Measurements from ENCODE around the gene NHLRC3.
"Not testable (repeated sequence)": the region's sequence is repeated elsewhere in the genome, so short reads cannot be mapped to it uniquely, and the experiment has no call there.

NHLRC3 gene

DNA sequence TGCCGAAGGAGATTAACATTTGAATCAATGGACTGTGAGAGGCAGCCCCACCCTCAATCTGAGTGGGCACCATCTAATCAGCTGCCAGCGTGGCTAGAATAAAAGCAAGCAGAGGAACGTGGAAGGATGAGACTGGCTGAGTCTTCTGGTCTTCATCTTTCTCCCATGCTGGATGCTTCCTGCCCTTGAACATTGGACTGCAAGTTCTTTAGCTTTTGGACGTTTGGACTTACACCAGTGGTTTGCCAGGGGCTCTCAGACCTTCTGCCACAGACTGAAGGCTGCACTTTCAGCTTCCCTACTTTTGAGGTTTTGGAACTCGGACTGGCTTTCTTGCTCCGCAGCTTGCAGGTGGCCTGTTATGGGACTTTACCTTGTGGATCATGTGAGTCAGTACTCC is 14.7 kb downstream of the NHLRC3 start:
- no peak overlapping the region for H3K4me3 ChIP-seq (ENCODE audit: low read depth, low read length)
- TF ChIP-seq, protein P1, sequence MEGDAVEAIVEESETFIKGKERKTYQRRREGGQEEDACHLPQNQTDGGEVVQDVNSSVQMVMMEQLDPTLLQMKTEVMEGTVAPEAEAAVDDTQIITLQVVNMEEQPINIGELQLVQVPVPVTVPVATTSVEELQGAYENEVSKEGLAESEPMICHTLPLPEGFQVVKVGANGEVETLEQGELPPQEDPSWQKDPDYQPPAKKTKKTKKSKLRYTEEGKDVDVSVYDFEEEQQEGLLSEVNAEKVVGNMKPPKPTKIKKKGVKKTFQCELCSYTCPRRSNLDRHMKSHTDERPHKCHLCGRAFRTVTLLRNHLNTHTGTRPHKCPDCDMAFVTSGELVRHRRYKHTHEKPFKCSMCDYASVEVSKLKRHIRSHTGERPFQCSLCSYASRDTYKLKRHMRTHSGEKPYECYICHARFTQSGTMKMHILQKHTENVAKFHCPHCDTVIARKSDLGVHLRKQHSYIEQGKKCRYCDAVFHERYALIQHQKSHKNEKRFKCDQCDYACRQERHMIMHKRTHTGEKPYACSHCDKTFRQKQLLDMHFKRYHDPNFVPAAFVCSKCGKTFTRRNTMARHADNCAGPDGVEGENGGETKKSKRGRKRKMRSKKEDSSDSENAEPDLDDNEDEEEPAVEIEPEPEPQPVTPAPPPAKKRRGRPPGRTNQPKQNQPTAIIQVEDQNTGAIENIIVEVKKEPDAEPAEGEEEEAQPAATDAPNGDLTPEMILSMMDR (IDR thresholded peaks at IDR 0.05; ENCODE audit: low read depth, low read length, missing control alignments), result no peak
- in situ Hi-C loops (cut with HindIII; ENCODE audit: low sequenced_read_pairs), result no loop called here
- DNase-seq (ENCODE audit: low read depth), result no peak

GRCh38 chr13:39054112-39054511 is 15.9 kb downstream of the NHLRC3 start:
- DNase-seq (ENCODE audit: low read depth), result no peak
- no peak overlapping the region for H3K4me3 ChIP-seq (ENCODE audit: low read depth, low read length)
- TF ChIP-seq, protein P1 (IDR thresholded peaks at IDR 0.05; ENCODE audit: low read depth, low read length, missing control alignments), result no peak
- in situ Hi-C loops (cut with HindIII; ENCODE audit: low sequenced_read_pairs), result no loop called here

DNA sequence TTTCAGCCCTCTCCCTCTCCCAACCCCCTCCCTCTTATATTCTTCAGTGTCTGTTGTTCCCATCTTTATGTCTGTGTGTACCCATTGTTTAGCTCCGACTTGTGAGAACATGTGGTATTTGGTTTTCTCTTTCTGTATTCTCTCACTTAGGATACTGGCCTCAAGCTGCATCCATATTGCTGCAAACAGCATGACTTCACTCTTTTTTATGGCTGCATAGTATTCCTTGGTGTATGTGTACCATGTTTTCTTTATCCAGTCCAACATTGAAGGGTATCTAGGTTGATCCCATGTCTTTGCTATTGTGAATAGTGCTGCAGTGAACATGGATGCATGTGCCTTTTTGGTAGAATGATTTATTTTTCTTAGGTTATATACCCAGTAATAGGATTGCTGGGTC is 17.8 kb downstream of the NHLRC3 start:
- no peak overlapping the region for H3K4me3 ChIP-seq (ENCODE audit: low read depth, low read length)
- no peak for DNase-seq (ENCODE audit: low read depth)
- in situ Hi-C loops (cut with HindIII; ENCODE audit: low sequenced_read_pairs), result no loop called here
- TF ChIP-seq, protein P1 (IDR thresholded peaks at IDR 0.05; ENCODE audit: low read depth, low read length, missing control alignments), result no peak

DNA sequence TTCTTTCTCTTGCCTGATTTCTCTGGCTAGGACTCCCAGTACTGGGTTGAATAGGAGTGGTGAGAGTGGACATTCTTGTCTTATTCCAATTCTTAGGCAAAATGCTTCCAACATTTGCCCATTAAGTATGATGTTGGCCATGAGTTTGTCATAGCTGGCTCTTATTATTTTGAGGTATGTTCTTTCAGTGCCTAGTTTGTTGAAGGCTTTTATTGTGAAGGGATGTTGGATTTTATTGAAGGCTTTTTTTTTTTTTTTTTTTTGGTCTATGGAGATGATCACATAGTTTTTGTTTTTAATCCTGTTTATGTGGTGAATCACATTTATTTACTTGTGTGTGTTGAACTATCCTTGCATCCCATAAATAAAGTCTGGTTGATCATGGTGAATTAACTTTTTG is 19.8 kb downstream of the NHLRC3 start:
- no peak overlapping the region for H3K4me3 ChIP-seq (ENCODE audit: low read depth, low read length)
- DNase-seq (ENCODE audit: low read depth), result no peak
- in situ Hi-C loops (cut with HindIII; ENCODE audit: low sequenced_read_pairs), result no loop called here
- TF ChIP-seq, protein P1 (IDR thresholded peaks at IDR 0.05; ENCODE audit: low read depth, low read length, missing control alignments), result no peak

GRCh38 chr13:39062004-39062403 is 23.7 kb downstream of the NHLRC3 start:
- H3K4me3 ChIP-seq (ENCODE audit: low read depth, low read length), result no peak overlapping the region
- in situ Hi-C loops (cut with HindIII; ENCODE audit: low sequenced_read_pairs), result no loop called here
- TF ChIP-seq, protein P1 (IDR thresholded peaks at IDR 0.05; ENCODE audit: low read depth, low read length, missing control alignments), result no peak
- no peak for DNase-seq (ENCODE audit: low read depth)

- no peak for DNase-seq (ENCODE audit: low read depth)
- no peak overlapping the region for H3K4me3 ChIP-seq (ENCODE audit: low read depth, low read length)
- in situ Hi-C loops (cut with HindIII; ENCODE audit: low sequenced_read_pairs), result no loop called here
- TF ChIP-seq, protein P1 (IDR thresholded peaks at IDR 0.05; ENCODE audit: low read depth, low read length, missing control alignments), result no peak
Observed at GRCh38 chr13:39072842-39073241, 34.6 kb downstream of the NHLRC3 start.

DNA sequence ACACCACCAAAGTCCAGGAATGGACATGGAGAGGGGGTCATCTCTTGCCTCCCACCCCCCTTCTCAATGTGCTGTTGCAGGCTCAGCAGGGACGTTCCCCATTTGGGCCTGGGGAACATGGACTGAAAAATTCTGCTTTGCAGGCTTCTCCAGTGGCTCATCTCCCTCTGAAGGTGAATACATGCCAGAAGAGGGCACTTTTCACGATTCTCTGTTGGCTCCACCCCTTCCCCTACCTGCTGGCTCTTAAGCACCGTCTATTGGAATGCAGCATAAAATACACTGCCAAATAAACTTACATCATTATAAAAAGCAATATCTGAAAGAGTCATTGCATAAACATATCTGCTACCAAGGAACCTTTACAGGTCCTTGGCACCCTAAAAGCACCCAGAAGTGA is 35.7 kb downstream of the NHLRC3 start:
- no peak for DNase-seq (ENCODE audit: low read depth)
- no peak overlapping the region for H3K4me3 ChIP-seq (ENCODE audit: low read depth, low read length)
- in situ Hi-C loops (cut with HindIII; ENCODE audit: low sequenced_read_pairs), result no loop called here
- TF ChIP-seq, protein P1 (IDR thresholded peaks at IDR 0.05; ENCODE audit: low read depth, low read length, missing control alignments), result no peak

GRCh38 chr13:39086251-39086945 is 48.1 kb downstream of the NHLRC3 start:
- in situ Hi-C loops (cut with HindIII; ENCODE audit: low sequenced_read_pairs); DNase-seq (ENCODE audit: low read depth); H3K4me3 ChIP-seq (ENCODE audit: low read depth, low read length): not testable (repeated sequence)
